CD4-positive, alpha-beta memory T cell (primary cell): ENCODE measurements around the gene GRID2. TPM values are rescaled to one million over a fixed set of nuclear protein-coding genes. Genes with fewer than 3 reads are reported as not detected.

Source experiments
- CTCF ChIA-PET: fragments of 350-600 bp; sonication (Branson Sonifier 250); formaldehyde crosslinking; loops from one replicate; lab custom pipeline; 2021; ENCODE audit warnings: inconsistent platforms; ENCODE audit not compliant: partially characterized antibody; lab: Charles Lee
- POLR2A ChIA-PET: fragments of 350-600 bp; sonication (Branson Sonifier 250); formaldehyde crosslinking; loops from one replicate; lab custom pipeline; 2021; ENCODE audit not compliant: partially characterized antibody; lab: Charles Lee
- DNase-seq, 5 donors: peaks; one replicate each; pipeline versions ENCODE4 v3.0.0 to v3.0.0-alpha.2; 2020 to 2022; ENCODE audit warnings: mixed read lengths in 1 of 5
- H3K27ac ChIP-seq: one replicate; pipeline ENCODE4 v1.7.0; 2013; ENCODE audit warnings: low read depth, low read length
- H3K27me3 ChIP-seq: 2 replicates; pipeline ENCODE4 v1.7.0; 2013; ENCODE audit warnings: mild to moderate bottlenecking, low read length, moderate library complexity; ENCODE audit not compliant: insufficient read depth
- H3K36me3 ChIP-seq: 2 replicates; pipeline ENCODE4 v1.7.0; 2013; ENCODE audit warnings: mild to moderate bottlenecking, low read length, moderate library complexity; ENCODE audit not compliant: insufficient read depth
- H3K4me1 ChIP-seq: 2 replicates; pipeline ENCODE4 v1.7.0; 2013; ENCODE audit warnings: mild to moderate bottlenecking, low read length, moderate library complexity; ENCODE audit not compliant: insufficient read depth
- H3K4me3 ChIP-seq, 2 donors: one replicate each; pipeline ENCODE4 v1.7.0; 2013; ENCODE audit warnings: low read length in 2 of 2, mild to moderate bottlenecking in 1 of 2
- H3K9me3 ChIP-seq, 2 donors: one replicate each; pipeline ENCODE4 v1.7.0; 2013; ENCODE audit warnings: low read length in 2 of 2, control low read depth in 1 of 2; ENCODE audit not compliant: control insufficient read depth in 1 of 2
- H3K27ac Mint-ChIP-seq, 7 donors: one replicate each; pipeline ENCODE4 v1.8.0; 2020 to 2021; ENCODE audit warnings: mixed read lengths in 7 of 7, mild to moderate bottlenecking in 6 of 7, inconsistent platforms in 3 of 7, moderate library complexity in 3 of 7
- H3K27me3 Mint-ChIP-seq, 2 donors: one replicate each; pipeline ENCODE4 v1.8.0; 2020 to 2021; ENCODE audit warnings: mixed read lengths in 2 of 2
- H3K36me3 Mint-ChIP-seq, 2 donors: one replicate each; pipeline ENCODE4 v1.8.0; 2020 to 2021; ENCODE audit warnings: mixed read lengths in 2 of 2, inconsistent platforms in 1 of 2, mild to moderate bottlenecking in 1 of 2
- H3K4me1 Mint-ChIP-seq, 4 donors: one replicate each; pipeline ENCODE4 v1.8.0; 2020 to 2021; ENCODE audit warnings: mixed read lengths in 4 of 4, mild to moderate bottlenecking in 1 of 4
- H3K4me3 Mint-ChIP-seq, 8 donors: one replicate each; pipeline ENCODE4 v1.8.0; 2020 to 2021; ENCODE audit warnings: mixed read lengths in 8 of 8, mild to moderate bottlenecking in 7 of 8, moderate library complexity in 6 of 8, inconsistent platforms in 3 of 8
- H3K9me3 Mint-ChIP-seq, 8 donors: one replicate each; pipeline ENCODE4 v1.8.0; 2020 to 2021; ENCODE audit warnings: mixed read lengths in 8 of 8, mild to moderate bottlenecking in 5 of 8, inconsistent platforms in 3 of 8, moderate library complexity in 1 of 8
- intact Hi-C: fragments of 100-400 bp; cut with micrococcal nuclease; formaldehyde crosslinking; loops from one replicate; pipeline ENCODE4 v1.15.1; 2023
- polyA plus RNA-seq, 2 donors: library from polyadenylated mRNA; unstranded; fragments of 300-500 nt; fragmentation: Illumina TruSeq; gene quantifications; one replicate each; pipeline ENCODE4 v1.2.3, GENCODE V29; 2021
- total RNA-seq, 2 experiments: library from RNA; stranded (reverse); gene quantifications; one replicate each; pipeline ENCODE4 v1.2.3, GENCODE V29; 2021

GRID2 gene
- total and polyA plus RNA-seq, 4 experiments from 2014 or later, result not detected

- Histone ChIP-seq H3K27ac (no peak overlapping the region), H3K9me3 (no peaks in the 10 kb centered on the region), H3K4me3 (no peak overlapping the region), H3K4me1 (no peaks in the 10 kb centered on the region), H3K27me3 (no peaks in the 10 kb centered on the region), H3K36me3 (no peaks in the 10 kb centered on the region)
- no peak overlapping the region for H3K4me3 Mint-ChIP-seq
- H3K36me3 Mint-ChIP-seq, result no peaks in the 10 kb centered on the region
- POLR2A ChIA-PET, result no interaction called here
- CTCF ChIA-PET, result no interaction called here
- intact Hi-C loops, result no loop called here
- no peak for DNase-seq
- no peak overlapping the region for H3K27ac Mint-ChIP-seq
- H3K27me3 Mint-ChIP-seq, result no peaks in the 10 kb centered on the region
- no peaks in the 10 kb centered on the region for H3K4me1 Mint-ChIP-seq
- peaks cover 0 to 6% (median 1%) of the 10 kb centered on the region in 8 donors for H3K9me3 Mint-ChIP-seq
These were observed 1414.5 kb downstream of the GRID2 start for GRCh38 chr4:93718233-93718632.

GRCh38 chr4:93719552-93719951 lies 1415.8 kb downstream of the GRID2 start:
- Mint-ChIP-seq H3K4me3 (no peak overlapping the region), H3K27me3 (no peaks in the 10 kb centered on the region)

GRCh38 chr4:93722446-93722845 lies 1418.7 kb downstream of the GRID2 start:
- Mint-ChIP-seq H3K36me3 (no peaks in the 10 kb centered on the region), H3K27me3 (no peaks in the 10 kb centered on the region), H3K4me3 (no peak overlapping the region), H3K4me1 (no peaks in the 10 kb centered on the region), H3K27ac (no peak overlapping the region), H3K9me3 (peaks cover 0 to 4% (median under 1%) of the 10 kb centered on the region in 8 donors)
- Histone ChIP-seq H3K4me3 (no peak overlapping the region), H3K4me1 (no peaks in the 10 kb centered on the region), H3K9me3 (no peaks in the 10 kb centered on the region), H3K27ac (no peak overlapping the region), H3K36me3 (no peaks in the 10 kb centered on the region), H3K27me3 (no peaks in the 10 kb centered on the region)
- no peak for DNase-seq
- ChIA-PET POLR2A (no interaction called here), CTCF (no interaction called here)
- intact Hi-C loops, result no loop called here

More at GRCh38 chr4:93719552-93719951, 1415.8 kb downstream of the GRID2 start:
- H3K4me3 ChIP-seq, result no peak overlapping the region
- POLR2A ChIA-PET, result no interaction called here
- H3K4me1 Mint-ChIP-seq, result no peaks in the 10 kb centered on the region
- intact Hi-C loops, result no loop called here
- no peaks in the 10 kb centered on the region for H3K36me3 Mint-ChIP-seq
- H3K9me3 Mint-ChIP-seq, result peaks cover 0 to 5% (median 0%) of the 10 kb centered on the region in 8 donors
- no peaks in the 10 kb centered on the region for H3K4me1 ChIP-seq
- H3K27ac ChIP-seq, result no peak overlapping the region
- DNase-seq, result no peak
- H3K27ac Mint-ChIP-seq, result no peak overlapping the region
- H3K36me3 ChIP-seq, result no peaks in the 10 kb centered on the region
- CTCF ChIA-PET, result no interaction called here
- H3K27me3 ChIP-seq, result no peaks in the 10 kb centered on the region
- no peaks in the 10 kb centered on the region for H3K9me3 ChIP-seq

GRCh38 chr4:93730251-93730650 lies 1426.5 kb downstream of the GRID2 start:
- Histone ChIP-seq H3K9me3 (no peaks in the 10 kb centered on the region), H3K4me1 (no peaks in the 10 kb centered on the region), H3K36me3 (no peaks in the 10 kb centered on the region), H3K27ac (no peak overlapping the region), H3K4me3 (no peak overlapping the region), H3K27me3 (no peaks in the 10 kb centered on the region)
- H3K4me1 Mint-ChIP-seq, result no peaks in the 10 kb centered on the region
- no peaks in the 10 kb centered on the region for H3K27me3 Mint-ChIP-seq
- peaks cover 2 to 12% (median 5%) of the 10 kb centered on the region in 8 donors for H3K9me3 Mint-ChIP-seq
- DNase-seq, result no peak
- H3K27ac Mint-ChIP-seq, result no peak overlapping the region
- ChIA-PET CTCF (no interaction called here), POLR2A (no interaction called here)
- no peak overlapping the region for H3K4me3 Mint-ChIP-seq
- intact Hi-C loops, result no loop called here
- H3K36me3 Mint-ChIP-seq, result no peaks in the 10 kb centered on the region

GRCh38 chr4:93730760-93731159 lies 1427.0 kb downstream of the GRID2 start:
- CTCF ChIA-PET, result no interaction called here
- Histone ChIP-seq H3K27ac (no peak overlapping the region), H3K27me3 (no peaks in the 10 kb centered on the region), H3K36me3 (no peaks in the 10 kb centered on the region), H3K9me3 (no peaks in the 10 kb centered on the region), H3K4me1 (no peaks in the 10 kb centered on the region), H3K4me3 (no peak overlapping the region)
- H3K4me1 Mint-ChIP-seq, result no peaks in the 10 kb centered on the region
- POLR2A ChIA-PET, result no interaction called here
- no peaks in the 10 kb centered on the region for H3K36me3 Mint-ChIP-seq
- H3K9me3 Mint-ChIP-seq, result peaks cover 2 to 12% (median 5%) of the 10 kb centered on the region in 8 donors
- no peaks in the 10 kb centered on the region for H3K27me3 Mint-ChIP-seq
- no peak overlapping the region for H3K27ac Mint-ChIP-seq
- no peak overlapping the region for H3K4me3 Mint-ChIP-seq
- intact Hi-C loops, result no loop called here
- DNase-seq, result no peak

- no peak for DNase-seq
- Histone ChIP-seq H3K4me3 (no peak overlapping the region), H3K9me3 (no peaks in the 10 kb centered on the region), H3K27ac (no peak overlapping the region), H3K27me3 (no peaks in the 10 kb centered on the region), H3K36me3 (no peaks in the 10 kb centered on the region), H3K4me1 (no peaks in the 10 kb centered on the region)
- no peaks in the 10 kb centered on the region for H3K4me1 Mint-ChIP-seq
- H3K4me3 Mint-ChIP-seq, result no peak overlapping the region
- intact Hi-C loops, result no loop called here
- no peaks in the 10 kb centered on the region for H3K36me3 Mint-ChIP-seq
- ChIA-PET CTCF (no interaction called here), POLR2A (no interaction called here)
- no peak overlapping the region for H3K27ac Mint-ChIP-seq
- H3K27me3 Mint-ChIP-seq, result no peaks in the 10 kb centered on the region
- peaks cover 2 to 12% (median 5%) of the 10 kb centered on the region in 8 donors for H3K9me3 Mint-ChIP-seq
These were observed 1427.7 kb downstream of the GRID2 start for GRCh38 chr4:93731456-93731855.

GRCh38 chr4:93732509-93732908 lies 1428.7 kb downstream of the GRID2 start:
- POLR2A ChIA-PET, result no interaction called here
- H3K4me3 ChIP-seq, result no peak overlapping the region
- Mint-ChIP-seq H3K27ac (no peak overlapping the region), H3K9me3 (peaks cover 2 to 12% (median 5%) of the 10 kb centered on the region in 8 donors), H3K4me1 (no peaks in the 10 kb centered on the region), H3K36me3 (no peaks in the 10 kb centered on the region), H3K4me3 (no peak overlapping the region), H3K27me3 (no peaks in the 10 kb centered on the region)
- no peaks in the 10 kb centered on the region for H3K36me3 ChIP-seq
- no peaks in the 10 kb centered on the region for H3K9me3 ChIP-seq
- CTCF ChIA-PET, result no interaction called here
- H3K27ac ChIP-seq, result no peak overlapping the region
- no peaks in the 10 kb centered on the region for H3K27me3 ChIP-seq
- no peak for DNase-seq
- no peaks in the 10 kb centered on the region for H3K4me1 ChIP-seq
- intact Hi-C loops, result no loop called here

GRCh38 chr4:93740890-93741289 lies 1437.1 kb downstream of the GRID2 start:
- POLR2A ChIA-PET, result no interaction called here
- CTCF ChIA-PET, result no interaction called here

More at GRCh38 chr4:93740890-93741289, 1437.1 kb downstream of the GRID2 start:
- Histone ChIP-seq H3K27me3 (no peaks in the 10 kb centered on the region), H3K27ac (no peak overlapping the region), H3K36me3 (no peaks in the 10 kb centered on the region), H3K4me3 (no peak overlapping the region), H3K4me1 (no peaks in the 10 kb centered on the region), H3K9me3 (no peaks in the 10 kb centered on the region)
- Mint-ChIP-seq H3K4me1 (no peaks in the 10 kb centered on the region), H3K9me3 (peaks cover 0 to 3% (median 0%) of the 10 kb centered on the region in 8 donors), H3K27ac (no peak overlapping the region), H3K36me3 (no peaks in the 10 kb centered on the region), H3K4me3 (no peak overlapping the region), H3K27me3 (no peaks in the 10 kb centered on the region)
- intact Hi-C loops, result no loop called here
- DNase-seq, result no peak
